AG08396 (cell line): ENCODE data around the gene ADRB1.

ENCODE experiments used
- DNase-seq: peaks from one replicate; pipeline ENCODE4 v3.0.0; 2012; ENCODE audit warnings: low spot score, mixed read lengths

ADRB1 gene

DNA sequence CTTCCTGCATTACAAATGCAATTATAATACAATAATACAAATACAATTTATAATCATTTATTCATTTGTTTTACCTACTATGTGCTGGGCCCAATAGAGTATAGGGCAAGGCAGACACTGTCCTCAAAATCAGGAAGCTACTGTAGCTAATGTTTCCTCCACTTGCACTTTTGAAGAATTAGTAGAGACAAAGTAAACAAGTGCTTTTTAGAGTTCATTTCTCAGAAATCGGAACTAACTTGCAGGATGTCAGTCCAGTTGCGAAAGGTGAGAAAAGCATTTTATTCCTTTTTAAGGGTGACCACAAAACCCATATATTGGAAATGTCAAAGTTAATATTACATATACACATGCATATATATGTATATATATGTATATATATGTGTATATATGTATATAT, 14.2 kb downstream of the ADRB1 start:
- DNase-seq, result no peak

DNA sequence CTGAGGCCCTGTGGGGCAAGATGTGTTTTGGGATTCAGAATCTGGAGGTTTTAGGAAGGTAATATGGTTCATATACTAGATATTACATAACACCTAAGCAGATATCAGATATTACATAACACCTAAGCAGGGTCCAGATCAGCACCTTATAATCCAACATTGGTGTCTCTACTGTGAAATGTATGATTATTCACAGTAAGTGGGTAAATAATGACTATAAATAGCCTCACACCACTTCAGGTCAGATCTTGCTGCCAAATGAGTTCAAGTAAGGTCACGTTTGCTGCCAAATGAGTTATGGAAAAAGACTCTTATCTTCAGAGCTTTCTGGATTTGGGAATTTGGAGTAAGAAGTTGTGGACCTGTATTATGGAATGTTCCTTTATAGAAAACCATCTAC, 14.6 kb downstream of the ADRB1 start:
- no peak for DNase-seq

DNA sequence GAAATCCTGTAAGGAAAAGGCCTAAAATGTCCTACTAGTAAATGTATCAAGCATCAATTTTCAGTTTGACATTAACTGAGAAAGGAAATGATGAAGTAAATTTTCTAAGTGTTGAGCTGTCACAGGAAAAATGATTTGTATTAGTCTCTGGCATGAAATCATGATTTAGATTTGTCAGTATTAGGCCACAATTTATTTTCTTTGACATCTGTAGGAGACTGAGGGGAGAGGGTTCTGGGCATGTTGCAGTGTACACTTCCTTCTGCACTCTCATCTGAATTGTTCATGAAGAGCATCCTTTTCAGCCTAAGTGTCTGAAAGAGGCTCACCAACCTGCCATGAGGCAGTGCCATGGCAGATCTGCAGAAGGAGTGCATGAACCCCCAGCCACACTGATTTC, 15.9 kb downstream of the ADRB1 start:
- DNase-seq, result no peak

DNA sequence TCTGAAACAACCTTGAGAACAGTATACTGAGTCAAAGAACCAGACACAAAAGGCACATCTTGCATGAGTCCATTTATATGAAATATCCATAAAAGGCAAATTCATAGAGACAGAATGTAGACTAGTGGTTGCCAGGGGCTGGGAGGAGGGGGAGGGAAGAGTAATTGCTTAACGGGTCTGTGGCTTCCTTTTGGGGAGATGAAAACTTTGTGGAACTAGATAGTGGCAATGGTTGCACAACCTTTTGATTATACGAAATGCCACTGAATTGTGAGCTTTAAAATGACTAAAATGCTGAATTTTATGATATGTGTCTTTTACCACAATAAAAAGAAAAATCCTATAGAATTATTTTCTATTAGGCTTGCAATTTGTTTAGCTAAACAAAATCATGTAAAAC, 16.8 kb downstream of the ADRB1 start:
- no peak for DNase-seq

DNA sequence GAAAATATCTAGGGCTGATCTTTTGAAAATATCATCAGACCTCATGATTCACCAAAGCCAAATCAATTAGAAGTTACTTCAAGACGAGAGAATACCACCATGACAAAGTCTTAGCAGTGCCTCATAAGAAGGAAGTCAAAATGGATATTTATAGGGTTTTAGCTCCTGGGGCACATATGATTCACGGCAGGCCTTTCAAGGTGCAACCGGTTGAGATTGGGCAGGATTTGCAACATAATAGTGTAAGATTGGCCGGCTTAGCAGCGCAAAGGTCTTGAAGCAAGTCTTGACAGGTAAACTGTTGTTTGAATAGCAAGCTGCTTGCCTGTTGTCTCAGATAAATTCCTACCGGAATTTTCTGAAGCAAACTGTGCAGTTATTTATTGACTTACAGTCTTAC, 17.5 kb downstream of the ADRB1 start:
- no peak for DNase-seq

DNA sequence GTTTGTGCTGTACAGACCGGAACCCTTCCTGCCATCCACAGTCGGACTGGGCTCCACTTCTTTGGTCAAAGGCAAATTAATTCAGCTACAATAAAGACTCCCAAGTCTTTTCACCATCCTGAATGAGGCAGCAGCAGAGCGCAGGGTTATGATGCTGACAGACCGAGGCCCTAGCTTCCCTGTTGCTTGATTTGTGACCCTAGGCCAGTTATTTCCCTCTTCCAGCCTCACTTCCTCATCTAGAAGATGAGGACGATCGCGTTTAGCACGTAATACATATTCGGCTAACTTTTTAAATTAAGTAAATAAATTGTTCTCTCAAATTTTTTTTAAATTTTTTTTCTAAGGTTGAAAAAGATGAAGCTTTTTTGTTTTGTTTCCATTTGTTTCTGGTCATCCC, 18.1 kb downstream of the ADRB1 start:
- DNase-seq, result no peak

DNA sequence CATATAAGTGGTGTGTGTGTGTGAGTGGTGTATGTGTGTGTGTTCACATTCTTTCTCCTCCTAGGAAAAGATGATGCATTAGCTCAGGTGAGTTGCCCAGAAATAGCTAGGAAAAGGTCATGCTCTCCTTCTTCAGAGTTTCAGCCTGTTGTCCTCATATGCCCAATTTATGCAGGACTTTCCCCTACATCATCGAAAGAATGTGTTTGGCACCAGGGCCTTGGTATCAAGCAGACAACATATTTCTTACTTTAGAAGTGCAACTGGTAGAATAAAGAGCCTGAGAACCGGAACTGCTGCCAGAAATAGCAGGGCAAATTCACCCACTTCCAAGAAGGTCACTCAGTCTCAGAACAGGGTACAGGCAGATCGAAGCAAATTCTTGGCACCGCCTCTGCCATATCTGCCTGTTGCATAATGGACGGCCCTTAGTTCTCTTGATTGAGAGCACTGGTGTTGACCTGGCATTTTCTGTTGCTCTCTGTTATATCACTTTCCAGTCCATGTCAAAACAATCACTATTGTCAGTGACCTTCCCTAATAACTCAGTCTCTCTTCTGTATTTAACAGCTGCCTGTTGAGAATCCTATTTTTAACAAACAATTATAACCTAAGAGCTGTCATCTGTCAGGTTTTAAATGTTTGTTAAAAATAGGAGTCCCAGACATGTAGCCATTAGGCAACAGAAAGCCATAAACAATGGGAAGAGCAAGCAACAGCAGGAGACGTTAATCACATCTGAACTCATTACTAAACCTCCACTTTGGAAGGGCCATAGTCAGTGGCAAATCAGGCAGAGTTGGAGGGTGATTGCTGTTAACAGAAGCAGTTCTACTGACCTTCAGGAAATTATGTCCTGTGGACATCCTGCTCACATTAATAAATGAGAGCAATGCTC, 20.7 kb downstream of the ADRB1 start:
- DNase-seq, result no peak

DNA sequence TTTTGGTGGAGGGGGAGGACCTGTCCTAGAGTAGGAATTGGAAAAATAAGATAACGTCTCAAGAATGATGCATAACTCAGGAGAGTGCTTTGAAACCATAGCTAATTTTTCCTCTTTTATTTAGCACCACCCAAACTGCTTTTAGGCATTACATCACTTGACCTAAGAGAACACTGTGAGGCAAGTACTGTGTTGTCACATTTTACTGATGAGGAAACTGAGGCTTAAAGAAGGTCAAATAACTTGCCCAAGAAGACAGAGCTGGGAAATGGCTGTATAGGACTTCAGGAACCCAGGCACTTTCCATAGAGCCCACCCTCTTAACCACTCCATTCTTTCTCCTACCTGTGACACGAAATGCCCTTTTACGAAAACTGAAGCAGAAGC, 21.4 kb downstream of the ADRB1 start:
- no peak for DNase-seq

DNA sequence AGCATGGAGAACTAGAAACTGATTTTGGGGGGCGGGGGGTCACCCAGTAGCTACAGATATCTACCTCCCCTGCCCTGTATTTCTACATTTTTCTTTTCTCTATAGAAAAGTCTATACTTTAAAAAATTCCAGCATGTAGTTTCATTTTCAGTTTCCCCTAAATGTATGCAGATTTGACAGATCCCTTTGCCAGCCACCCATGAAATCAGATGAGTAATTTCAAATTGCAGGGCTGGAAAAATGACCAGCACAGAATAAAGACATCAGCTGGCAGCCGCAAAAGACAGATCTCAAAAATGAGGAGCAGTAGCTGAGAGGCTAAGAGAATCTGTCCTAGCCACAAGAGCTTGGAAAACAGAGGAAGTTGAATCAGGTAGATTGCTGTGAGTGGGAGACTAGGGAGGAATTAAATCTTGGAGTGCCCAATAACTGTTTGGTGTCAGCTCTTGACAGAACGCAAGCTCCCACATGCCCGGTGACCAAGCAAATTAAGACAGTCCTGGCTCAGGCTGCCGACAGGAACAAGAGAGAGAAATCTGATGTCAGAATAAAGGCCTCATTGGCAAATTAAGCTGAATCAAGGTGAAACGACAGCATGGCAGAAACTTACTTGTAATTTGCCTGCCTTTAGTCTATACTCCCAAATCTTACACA, 24.5 kb downstream of the ADRB1 start:
- DNase-seq, result no peak

DNA sequence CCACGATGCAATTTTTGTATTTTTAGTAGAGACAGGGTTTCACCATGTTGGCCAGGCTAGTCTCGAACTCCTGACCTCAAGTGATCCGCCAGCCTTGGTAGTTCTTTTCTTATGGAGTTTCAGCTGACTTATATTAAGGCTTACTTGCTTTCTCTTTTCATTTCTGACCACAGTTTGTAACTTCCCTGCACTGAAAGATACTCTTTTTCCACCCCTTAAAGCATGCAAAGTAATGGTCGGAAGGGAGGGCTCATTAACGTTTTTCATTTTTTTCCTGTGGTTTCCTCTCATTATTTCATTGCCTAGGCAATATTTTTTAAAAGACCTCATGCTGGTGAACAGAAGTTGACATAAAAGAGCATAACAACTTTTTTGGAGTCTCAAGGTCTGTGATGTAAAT, 27.0 kb downstream of the ADRB1 start:
- DNase-seq, result no peak

DNA sequence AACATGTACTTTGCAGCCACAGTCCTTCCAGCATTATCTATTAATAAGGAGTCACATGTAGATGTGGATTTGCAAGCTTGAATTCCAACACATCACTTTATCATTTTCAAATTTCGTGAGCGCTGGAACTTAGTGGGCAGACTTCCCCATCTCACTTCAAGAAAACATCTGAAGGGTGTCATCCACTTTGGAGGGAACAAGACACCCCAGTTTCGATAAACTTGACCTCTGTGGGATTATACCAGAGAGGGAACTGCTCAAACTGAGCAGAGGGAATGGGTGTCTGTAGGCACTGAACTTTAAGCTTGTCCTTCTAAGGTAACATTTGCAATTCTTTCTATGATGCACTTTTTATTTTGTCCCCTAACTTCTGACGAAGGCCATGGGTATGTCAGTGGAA, 27.5 kb downstream of the ADRB1 start:
- DNase-seq, result no peak

DNA sequence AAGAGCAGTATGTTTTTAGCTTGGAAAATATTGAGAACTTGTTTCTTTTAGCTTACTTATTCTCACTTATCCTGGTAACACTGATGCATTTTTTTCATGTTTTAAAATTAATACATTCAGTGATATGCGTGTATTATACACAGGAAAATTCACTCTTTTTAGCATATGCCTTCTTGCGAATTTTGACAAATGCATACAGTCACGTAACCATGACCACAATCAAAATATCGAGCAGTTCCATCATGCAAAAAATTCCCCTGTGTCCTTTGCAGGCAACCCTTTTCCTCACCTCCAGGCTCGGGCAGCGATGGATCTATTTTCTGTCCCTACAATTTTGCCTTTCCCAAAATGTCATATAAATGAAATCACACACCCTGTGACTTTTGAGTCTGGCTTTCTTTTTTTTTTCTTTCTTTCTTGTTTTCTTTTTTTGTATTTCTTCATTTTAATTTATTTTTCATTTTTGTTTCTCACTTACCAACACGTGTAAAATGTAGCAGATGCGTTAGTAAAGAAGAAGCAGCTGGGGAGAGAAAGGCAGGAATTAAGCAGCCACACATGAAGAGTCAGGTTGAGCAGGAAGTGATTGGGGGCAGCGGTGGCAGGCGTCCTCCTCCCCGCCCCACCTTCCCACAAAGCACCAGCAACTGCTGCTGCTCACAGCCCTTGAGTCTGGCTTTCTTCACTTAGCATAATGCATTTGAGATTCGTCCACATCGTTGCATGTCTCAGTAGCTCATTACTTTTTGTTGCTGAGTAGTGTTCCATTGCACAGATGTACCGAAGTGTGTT, 29.9 kb downstream of the ADRB1 start:
- DNase-seq, result no peak

DNA sequence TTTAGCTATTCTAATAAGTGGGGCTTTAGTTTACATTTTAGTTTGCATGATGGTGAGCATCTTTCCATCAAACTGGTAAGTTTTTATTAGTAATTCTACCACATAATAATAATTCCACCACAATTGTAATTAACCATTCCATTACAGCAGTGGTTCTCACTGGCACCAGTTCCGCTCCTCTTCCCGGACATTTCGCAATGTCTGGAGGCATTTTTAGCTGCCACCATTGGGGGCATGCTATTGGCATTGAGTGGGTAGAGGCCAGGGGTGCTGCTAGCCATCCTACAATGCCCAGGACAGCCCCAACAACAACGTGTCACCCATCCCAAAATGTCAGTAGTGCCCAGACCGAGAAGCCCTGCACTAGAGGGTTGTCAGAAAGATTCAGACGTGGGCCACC, 31.4 kb downstream of the ADRB1 start:
- DNase-seq, result no peak

DNA sequence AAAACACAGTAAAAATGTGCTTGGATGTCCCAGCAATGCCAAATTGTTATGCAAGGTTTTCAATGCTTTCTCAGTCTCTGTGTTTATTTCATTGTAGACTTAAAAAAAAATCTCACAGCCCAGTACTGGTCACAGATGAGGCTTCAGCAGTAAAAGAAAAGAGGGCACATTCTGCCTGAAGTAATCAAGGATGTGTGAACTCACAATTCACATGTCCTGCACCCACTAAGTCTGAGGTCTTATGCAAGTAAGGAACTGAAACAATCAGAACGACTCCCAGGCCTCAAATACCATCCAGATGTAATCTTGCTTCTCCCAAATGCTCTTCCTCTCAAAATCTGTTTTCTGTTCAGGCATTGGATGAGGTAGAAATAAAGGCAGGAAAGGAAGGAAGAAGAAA, 33.7 kb downstream of the ADRB1 start:
- no peak for DNase-seq

DNA sequence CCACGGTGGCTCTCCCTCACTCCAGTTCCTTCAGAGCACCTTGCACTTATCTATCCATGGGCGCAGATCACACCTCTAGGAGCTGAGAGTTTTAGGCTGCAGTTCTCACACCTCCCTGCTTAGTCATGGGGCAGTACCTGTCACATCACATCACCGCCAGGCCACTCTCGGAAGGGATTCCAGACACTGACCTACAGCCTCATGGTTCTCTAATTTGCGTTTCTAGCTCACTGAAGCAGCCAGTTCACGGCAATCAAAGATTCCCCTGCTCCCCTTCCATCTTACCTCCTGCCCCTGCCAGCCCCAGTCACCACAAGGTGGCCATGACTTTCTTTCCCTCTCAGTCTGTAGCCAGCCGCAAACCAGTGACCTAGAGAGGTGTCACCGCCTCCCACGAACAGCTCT, 34.2 kb downstream of the ADRB1 start:
- no peak for DNase-seq

DNA sequence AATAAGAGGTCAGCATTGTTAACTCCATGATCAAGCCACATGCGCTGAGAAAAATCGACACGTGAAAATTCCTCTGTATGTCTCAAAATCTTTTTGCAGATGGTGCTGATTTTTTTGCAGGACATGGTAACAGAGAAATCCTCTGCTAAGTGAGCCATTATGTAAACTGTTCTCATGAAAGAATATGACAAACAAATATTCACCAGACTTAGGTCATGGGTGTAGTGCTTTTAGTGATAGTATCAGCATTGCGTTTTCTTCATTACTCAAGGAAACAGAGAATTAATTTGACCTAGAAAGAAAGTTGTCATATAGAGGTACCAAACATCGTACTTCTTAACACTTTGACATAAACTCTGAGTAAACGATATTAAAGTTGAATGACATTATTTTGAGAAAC, 34.7 kb downstream of the ADRB1 start:
- no peak for DNase-seq

DNA sequence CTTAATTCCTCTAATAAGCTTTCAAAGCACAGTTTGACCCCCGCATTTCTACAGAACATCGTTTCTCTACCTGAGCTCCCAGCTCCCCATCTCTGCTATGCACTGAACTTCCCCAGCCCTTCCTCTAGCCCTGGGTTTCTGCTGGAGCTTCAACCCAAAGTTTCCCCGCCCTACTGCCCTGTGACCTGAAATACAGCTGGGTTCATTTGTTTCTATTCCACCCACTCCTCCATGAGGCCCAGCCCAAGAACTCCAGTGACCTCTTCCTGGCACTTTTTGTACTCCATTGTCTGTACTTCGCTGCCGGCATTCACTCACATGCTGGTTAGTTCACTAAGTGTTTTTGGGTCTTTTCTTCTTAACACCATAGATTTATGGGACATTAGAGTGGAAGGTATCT, 35.8 kb downstream of the ADRB1 start:
- DNase-seq, result no peak

DNA sequence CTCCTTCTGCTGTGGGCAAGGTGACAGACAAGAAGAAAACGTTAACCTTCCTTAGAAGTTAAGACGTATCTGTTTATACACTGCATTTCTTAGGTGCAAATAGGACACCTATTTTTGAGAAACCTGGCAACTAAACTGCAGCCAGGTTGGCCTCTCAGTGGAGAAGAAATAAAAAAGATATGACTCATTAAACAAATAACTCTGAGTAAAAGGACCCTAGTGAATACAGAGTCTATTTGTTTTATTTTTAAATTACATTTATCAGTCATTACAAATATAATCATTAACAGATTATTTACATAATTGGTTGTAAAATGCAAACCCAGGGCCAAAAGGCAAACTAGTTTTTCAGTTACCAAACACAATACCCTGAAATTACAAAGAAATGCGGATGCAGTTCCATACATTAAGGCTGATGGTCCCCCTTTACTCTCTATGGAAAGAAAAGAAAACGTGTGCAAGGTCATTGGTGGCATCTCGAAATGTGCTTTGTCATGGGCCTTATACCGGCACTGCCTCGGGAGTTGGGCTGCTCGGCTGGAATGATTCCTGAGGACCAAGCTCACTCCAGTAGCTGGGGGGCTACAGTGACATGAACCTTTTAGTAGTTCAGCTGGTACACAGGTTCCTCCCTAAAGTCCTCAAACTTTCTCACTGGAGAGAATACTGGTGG, 38.4 kb downstream of the ADRB1 start:
- no peak for DNase-seq

DNA sequence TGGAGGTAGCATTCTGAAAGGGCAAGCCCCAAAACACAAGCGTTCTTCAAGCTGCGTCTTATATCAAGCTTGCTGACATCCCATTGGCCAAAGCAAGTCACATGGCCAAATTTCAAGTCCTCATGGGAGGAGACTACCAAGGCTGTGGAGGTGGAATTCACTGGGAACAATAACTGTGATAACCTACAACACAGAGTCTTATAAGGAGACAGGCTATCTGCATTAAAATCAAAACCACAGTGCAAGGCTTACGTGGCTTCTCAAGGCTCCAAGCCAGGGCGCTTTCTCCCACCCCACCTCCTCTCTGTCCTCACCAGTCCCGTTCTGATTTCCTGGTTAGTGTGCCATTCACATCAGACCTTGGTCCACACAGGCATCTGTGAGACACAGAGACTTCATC, 39.4 kb downstream of the ADRB1 start:
- DNase-seq, result no peak

DNA sequence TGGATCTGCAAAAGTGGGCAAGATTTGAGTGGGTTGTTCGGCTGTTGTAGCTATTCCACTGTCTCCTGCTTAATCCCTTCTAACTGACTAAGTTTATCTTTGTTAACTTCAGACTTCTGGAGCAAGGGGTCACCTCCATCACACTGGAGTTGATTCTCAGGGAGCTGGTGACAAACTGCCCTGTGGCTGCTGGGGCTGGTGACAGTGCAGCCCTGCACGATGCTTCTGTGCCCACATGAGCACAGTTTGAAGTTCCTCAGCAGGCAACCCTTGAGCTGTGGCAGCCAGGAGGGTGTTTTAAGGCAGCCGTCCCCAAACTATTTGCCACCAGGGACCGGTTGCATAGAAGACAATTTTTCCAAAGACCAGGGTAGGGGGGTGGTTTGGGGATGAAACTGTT, 40.5 kb downstream of the ADRB1 start:
- DNase-seq, result no peak

DNA sequence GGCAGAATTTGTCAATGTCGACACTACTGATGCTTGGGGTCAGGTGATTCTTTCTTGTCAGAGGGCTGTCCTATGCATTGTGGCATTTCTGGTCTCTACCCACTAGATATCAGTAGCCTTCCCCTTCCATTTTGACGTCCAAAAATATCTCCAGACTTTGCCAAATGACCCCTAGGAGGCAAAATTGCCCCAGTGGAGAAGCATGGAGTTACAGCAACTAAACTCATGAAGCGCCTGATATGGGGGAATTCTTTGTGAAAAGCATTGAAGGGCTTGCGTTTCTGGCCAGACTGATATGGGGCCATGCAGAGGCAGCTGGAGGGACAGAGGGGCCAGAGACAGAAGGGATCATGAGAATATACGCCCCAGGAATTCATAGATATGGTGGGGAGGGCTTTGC, 43.6 kb downstream of the ADRB1 start:
- DNase-seq, result no peak

DNA sequence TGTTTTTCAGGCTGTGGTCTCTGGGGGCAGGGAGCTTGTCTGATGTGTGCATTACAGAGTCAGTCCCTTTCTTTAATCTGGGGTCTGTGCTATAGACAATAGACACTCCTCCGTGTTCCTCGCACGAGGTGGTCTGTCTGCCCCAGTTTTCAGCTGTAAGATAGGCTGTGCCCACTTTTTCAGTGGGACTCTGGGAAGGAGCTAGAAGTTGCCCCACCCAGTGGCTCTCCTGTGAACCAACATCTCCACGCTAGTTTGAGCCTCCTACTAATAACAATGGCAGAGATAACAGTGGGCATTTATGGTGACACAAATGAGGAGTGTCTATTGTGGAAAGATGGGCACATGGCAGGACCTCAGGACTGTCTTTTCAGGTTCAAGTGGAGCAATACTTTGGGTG, 44.0 kb downstream of the ADRB1 start:
- DNase-seq, result no peak

DNA sequence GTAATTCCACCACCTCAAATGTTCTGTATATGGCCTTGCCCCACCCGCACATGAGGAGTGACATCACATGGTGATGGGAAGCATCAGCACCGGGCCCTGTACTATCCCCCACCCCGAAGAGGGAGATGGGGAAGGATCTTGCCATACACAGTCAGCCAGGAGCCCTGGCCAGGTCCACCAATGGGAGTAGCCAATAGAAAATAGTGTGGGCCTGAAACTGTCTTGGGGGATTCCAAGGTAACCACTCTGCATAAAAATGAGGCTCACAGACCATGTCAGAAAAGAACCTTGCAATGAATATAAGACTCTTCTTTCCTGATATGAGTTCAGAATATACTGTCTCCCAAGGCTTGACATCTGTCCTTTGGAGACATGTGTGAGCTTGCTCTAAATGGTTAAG, 51.1 kb downstream of the ADRB1 start:
- no peak for DNase-seq
